GM13976 (cell line): ENCODE measurements around the gene MARCHF3.

Experiments used
- DNase-seq: peaks from one replicate; pipeline ENCODE4 v3.0.0; 2012; ENCODE audit warnings: low spot score
- CTCF ChIP-seq: IDR thresholded peaks from 2 replicates; pipeline ENCODE4 v1.5.1; 2012; ENCODE audit warnings: borderline replicate concordance, mild to moderate bottlenecking; ENCODE audit not compliant: insufficient read depth; ENCODE audit errors: extremely low read depth, missing control alignments, control extremely low read depth
- in situ Hi-C: fragments of 300-500 bp; cut with MboI; formaldehyde crosslinking; loops from one replicate; pipeline ENCODE4 v1.12.0; 2022; ENCODE audit warnings: low sequenced_read_pairs, mixed read lengths, inconsistent platforms; ENCODE audit not compliant: unreplicated experiment

The MARCHF3 gene

GRCh38 chr5:126819253-126819652 is 211.1 kb downstream of the MARCHF3 start:
- no peak for TF ChIP-seq CTCF
- in situ Hi-C loops, result loop anchor here (25.0 kb wide), 1 partner anchor 482 kb away; no protein-coding TSS in a partner anchor
- DNase-seq, result no peak

- no peak for TF ChIP-seq CTCF
- no peak for DNase-seq
- in situ Hi-C loops, result loop anchor here (25.0 kb wide), 1 partner anchor 481 kb away; no protein-coding TSS in a partner anchor
Measured at GRCh38 chr5:126818736-126819135, 211.6 kb downstream of the MARCHF3 start.
